Suprapubic skin (tissue), 4 donors: ENCODE data around the gene CACNG4. TPM values are rescaled to one million over a fixed set of nuclear protein-coding genes. Genes with fewer than 3 reads are reported as not detected.

ENCODE experiments used
- DNase-seq, 2 donors: peaks; one replicate each; pipeline ENCODE4 v3.0.0-alpha.2; 2019; ENCODE audit warnings: low spot score in 2 of 2
- H3K27ac ChIP-seq: fragments of 200-600 bp; sonication (generic); one replicate; pipeline ENCODE4 v1.5.1; 2019
- H3K27me3 ChIP-seq: fragments of 200-600 bp; sonication (generic); one replicate; pipeline ENCODE4 v1.5.1; 2019
- H3K36me3 ChIP-seq: fragments of 200-600 bp; sonication (generic); one replicate; pipeline ENCODE4 v1.5.1; 2019
- H3K4me1 ChIP-seq: fragments of 200-600 bp; sonication (generic); one replicate; pipeline ENCODE4 v1.5.1; 2019
- H3K4me3 ChIP-seq: fragments of 200-600 bp; sonication (generic); one replicate; pipeline ENCODE4 v1.5.1; 2019; ENCODE audit warnings: mild to moderate bottlenecking
- H3K9me3 ChIP-seq: fragments of 200-600 bp; sonication (generic); one replicate; pipeline ENCODE4 v1.5.1; 2019
- EP300 ChIP-seq: sonication (generic); formaldehyde crosslinking; IDR thresholded peaks from one replicate; pipeline ENCODE4 v1.6.1; 2017; ENCODE audit warnings: antibody characterized with exemption
- POLR2A ChIP-seq, 2 donors: fragments of 450-650 bp; IDR thresholded peaks; one replicate each; pipeline ENCODE4 v1.6.1; 2017; ENCODE audit warnings: antibody characterized with exemption in 2 of 2, mild to moderate bottlenecking in 2 of 2, moderate library complexity in 2 of 2
- POLR2AphosphoS5 ChIP-seq, 3 donors: sonication (generic); formaldehyde crosslinking; IDR thresholded peaks; one replicate each; pipeline ENCODE4 v1.6.1; 2017; ENCODE audit warnings: antibody characterized with exemption in 3 of 3
- WGBS: methylation state at CpG from one replicate; pipeline ENCODE4 v1.1.5; 2018; 5-methylcytosine and 5-hydroxymethylcytosine counted together
- total RNA-seq, 4 donors: library from RNA; depleted of rRNA; stranded (reverse); fragments of >200 nt; gene quantifications; one replicate each; pipeline ENCODE4 v1.1.0, GENCODE V29; 2016
- TF ChIP-seq, protein P1 (sequence below), 2 donors: fragments of 200-600 bp in 1 of 2; fragments of 450-650 bp in 1 of 2; sonication (generic) in 1 of 2; IDR thresholded peaks; one replicate each; pipeline ENCODE4 v1.5.1; 2016 to 2019; ENCODE audit warnings: antibody characterized with exemption in 2 of 2, mild to moderate bottlenecking in 1 of 2, moderate library complexity in 1 of 2

CACNG4 gene
- total RNA-seq, 4 donors from 2014 or later = 0.49 to 0.68 (median 0.51) TPM; not detected in 1

DNA sequence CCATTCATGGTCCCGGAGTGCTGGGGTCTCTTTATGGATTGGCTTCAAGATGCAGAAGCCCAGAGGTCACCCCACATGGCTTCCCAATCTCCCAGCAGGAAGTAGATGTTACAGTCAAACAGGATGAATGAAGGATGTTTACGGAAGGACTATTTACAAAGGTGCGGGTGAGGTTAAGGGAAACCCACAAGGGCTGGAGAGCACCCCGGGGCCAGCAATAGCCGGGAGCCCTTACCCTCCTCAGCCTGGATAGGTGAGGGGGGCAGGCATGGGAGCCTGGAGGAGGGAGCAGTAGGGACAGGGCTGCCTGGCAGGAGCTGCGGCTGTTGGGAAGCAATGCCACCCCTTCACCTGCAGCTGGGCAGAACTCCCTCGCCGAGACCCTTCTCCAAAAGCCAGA is 55.3 kb downstream of the CACNG4 start:
- Histone ChIP-seq H3K27me3 (peaks cover 14% of the 10 kb centered on the region), H3K9me3 (no peaks in the 10 kb centered on the region), H3K27ac (no peak overlapping the region), H3K36me3 (no peaks in the 10 kb centered on the region), H3K4me1 (peaks cover 4% of the 10 kb centered on the region), H3K4me3 (no peak overlapping the region)
- DNase-seq = no peak
- WGBS = 77% methylated on average over 8 of the region's 8 CpGs
- TF ChIP-seq POLR2AphosphoS5 (IDR thresholded peaks at IDR 0.05) = no peak
- TF ChIP-seq, protein P1, sequence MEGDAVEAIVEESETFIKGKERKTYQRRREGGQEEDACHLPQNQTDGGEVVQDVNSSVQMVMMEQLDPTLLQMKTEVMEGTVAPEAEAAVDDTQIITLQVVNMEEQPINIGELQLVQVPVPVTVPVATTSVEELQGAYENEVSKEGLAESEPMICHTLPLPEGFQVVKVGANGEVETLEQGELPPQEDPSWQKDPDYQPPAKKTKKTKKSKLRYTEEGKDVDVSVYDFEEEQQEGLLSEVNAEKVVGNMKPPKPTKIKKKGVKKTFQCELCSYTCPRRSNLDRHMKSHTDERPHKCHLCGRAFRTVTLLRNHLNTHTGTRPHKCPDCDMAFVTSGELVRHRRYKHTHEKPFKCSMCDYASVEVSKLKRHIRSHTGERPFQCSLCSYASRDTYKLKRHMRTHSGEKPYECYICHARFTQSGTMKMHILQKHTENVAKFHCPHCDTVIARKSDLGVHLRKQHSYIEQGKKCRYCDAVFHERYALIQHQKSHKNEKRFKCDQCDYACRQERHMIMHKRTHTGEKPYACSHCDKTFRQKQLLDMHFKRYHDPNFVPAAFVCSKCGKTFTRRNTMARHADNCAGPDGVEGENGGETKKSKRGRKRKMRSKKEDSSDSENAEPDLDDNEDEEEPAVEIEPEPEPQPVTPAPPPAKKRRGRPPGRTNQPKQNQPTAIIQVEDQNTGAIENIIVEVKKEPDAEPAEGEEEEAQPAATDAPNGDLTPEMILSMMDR (IDR thresholded peaks at IDR 0.05) = no peak
- no peak for TF ChIP-seq POLR2A (IDR thresholded peaks at IDR 0.05)
- TF ChIP-seq EP300 = no peak

DNA sequence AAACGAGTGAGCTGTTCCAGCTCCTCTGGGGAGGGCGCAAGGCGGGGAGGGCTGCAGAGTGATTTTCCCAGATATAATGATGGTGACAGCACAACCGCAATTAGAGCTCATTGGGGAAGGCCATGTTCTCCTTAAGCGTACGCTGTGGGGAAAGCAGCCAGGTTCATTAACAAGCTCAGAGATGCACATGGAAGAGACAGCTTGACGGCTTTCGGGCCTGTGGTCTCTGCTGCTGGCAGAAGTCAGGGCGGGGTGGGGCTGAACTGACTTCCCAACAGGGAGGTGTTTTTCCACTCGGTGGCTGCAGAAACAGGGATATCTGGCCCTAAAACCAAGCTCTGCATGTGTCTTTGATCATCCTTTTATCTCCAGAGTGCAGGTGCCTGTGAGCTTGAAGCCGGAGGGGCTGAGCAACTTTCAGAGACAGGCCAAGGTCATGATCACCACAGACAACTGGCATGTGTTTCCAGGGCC is 55.8 kb downstream of the CACNG4 start:
- 50% methylated on average over 11 of the region's 11 CpGs for whole genome bisulfite sequencing

DNA sequence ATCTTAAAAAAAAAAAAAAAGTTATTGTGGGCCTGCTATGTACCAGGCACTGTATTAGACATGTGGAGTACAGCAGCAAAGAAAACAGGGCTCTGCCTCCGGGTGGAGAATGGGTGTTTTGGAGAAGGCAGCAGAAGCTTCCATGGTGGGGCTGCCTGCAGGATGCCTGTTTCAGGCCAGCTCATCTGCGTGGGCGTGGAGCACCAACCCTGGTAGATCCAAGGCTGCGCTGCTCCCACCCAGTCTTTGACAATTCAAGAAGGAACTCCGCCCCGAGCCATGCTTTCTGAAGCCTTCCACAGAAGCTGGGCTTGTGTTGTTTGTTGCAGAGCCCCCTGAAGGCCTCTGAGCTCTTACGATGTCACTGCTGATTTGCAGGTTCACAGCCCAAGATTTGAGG is 56.7 kb downstream of the CACNG4 start:
- no peaks in the 10 kb centered on the region for H3K9me3 ChIP-seq
- H3K27me3 ChIP-seq = peaks cover 7% of the 10 kb centered on the region
- H3K36me3 ChIP-seq = no peaks in the 10 kb centered on the region
- TF ChIP-seq POLR2AphosphoS5 (IDR thresholded peaks at IDR 0.05) (no peak), EP300 (no peak), POLR2A (IDR thresholded peaks at IDR 0.05) (no peak)
- TF ChIP-seq, protein P1 (IDR thresholded peaks at IDR 0.05) = no peak
- H3K4me3 ChIP-seq = no peak overlapping the region
- no peak for DNase-seq
- 86% methylated on average over 3 of the region's 7 CpGs for WGBS
- H3K27ac ChIP-seq = no peak overlapping the region
- H3K4me1 ChIP-seq = peaks cover 4% of the 10 kb centered on the region

More for the DNA sequence above, 55.8 kb downstream of the CACNG4 start:
- no peak overlapping the region for H3K27ac ChIP-seq
- TF ChIP-seq EP300 (no peak), POLR2AphosphoS5 (IDR thresholded peaks at IDR 0.05) (no peak), POLR2A (IDR thresholded peaks at IDR 0.05) (no peak)
- TF ChIP-seq, protein P1 (IDR thresholded peaks at IDR 0.05) = no peak
- H3K9me3 ChIP-seq = no peaks in the 10 kb centered on the region
- H3K36me3 ChIP-seq = no peaks in the 10 kb centered on the region
- H3K27me3 ChIP-seq = peaks cover 12% of the 10 kb centered on the region
- peaks cover 4% of the 10 kb centered on the region for H3K4me1 ChIP-seq
- no peak overlapping the region for H3K4me3 ChIP-seq
- no peak for DNase-seq

DNA sequence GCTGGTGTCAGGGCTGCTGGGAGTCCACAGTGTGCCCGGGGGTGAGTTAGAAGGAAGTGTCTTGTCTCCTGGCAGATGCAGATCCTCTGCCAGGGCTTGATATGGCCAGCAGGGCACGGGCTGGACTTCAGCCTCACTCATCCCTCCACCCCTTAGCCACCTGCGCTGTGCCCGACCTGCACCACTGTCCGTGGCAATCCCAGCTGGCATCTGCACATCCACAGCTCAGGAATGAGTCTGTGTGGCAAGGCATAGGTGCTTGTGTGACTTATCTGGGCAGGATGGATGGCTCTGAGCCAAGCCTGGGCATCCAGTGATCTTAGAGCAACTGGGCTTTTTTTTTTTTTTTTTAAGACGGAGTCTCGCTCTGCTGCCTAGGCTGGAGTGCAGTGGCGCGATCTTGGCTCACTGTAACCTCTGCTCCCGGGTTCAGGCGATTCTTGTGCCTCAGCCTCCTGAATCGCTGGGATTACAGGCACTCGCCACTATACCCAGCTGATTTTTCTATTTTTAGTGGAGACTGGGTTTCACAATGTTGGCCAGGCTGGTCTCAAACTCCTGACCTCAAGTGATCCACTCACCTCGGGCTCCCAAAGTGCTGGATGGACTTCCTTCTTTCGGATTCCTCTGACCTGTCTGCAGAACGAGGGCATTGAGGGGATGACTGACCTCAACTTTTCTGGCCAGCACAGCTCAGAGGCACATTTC is 57.4 kb downstream of the CACNG4 start:
- Histone ChIP-seq H3K36me3 (no peaks in the 10 kb centered on the region), H3K4me3 (no peak overlapping the region), H3K9me3 (no peaks in the 10 kb centered on the region), H3K4me1 (peaks cover 4% of the 10 kb centered on the region), H3K27me3 (peaks cover 7% of the 10 kb centered on the region), H3K27ac (no peak overlapping the region)
- no peak for DNase-seq
- 88% methylated on average over 16 of the region's 16 CpGs for WGBS
- TF ChIP-seq POLR2A (IDR thresholded peaks at IDR 0.05) (no peak), POLR2AphosphoS5 (IDR thresholded peaks at IDR 0.05) (no peak), EP300 (no peak)
- TF ChIP-seq, protein P1 (IDR thresholded peaks at IDR 0.05) = no peak

DNA sequence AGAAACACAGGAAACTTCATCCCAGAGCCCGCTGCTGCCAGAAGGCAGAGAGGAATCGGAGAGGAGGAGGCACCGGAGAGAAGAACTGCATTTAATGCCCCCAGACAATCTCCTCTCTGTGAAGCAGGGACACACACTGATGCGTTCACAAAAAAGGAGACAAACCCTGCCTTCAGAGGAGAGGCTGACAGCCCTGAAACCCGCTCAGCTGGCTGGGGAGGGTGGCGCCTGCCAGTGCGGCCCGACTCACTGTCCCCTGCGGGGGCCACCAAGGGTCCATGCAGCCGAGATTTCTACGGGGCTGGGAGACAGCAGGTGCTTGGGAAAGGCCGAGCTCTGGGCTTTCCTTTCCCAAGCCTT is 57.9 kb downstream of the CACNG4 start:
- no peak overlapping the region for H3K4me3 ChIP-seq
- TF ChIP-seq EP300 (no peak), POLR2A (IDR thresholded peaks at IDR 0.05) (no peak)
- H3K9me3 ChIP-seq = no peaks in the 10 kb centered on the region
- 89% methylated on average over 9 of the region's 12 CpGs for WGBS
- no peaks in the 10 kb centered on the region for H3K36me3 ChIP-seq
- H3K27me3 ChIP-seq = peaks cover 7% of the 10 kb centered on the region
- H3K27ac ChIP-seq = no peak overlapping the region
- peaks cover 4% of the 10 kb centered on the region for H3K4me1 ChIP-seq
- DNase-seq = no peak
